Measurements from ENCODE around the gene LCK. TPM values are rescaled to one million over a fixed set of nuclear protein-coding genes. Genes with fewer than 3 reads are reported as not detected.

Gene LCK
- total and polyA plus RNA-seq, 8 donors, result 0.95 to 8.8 (median 1.7) TPM

DNA sequence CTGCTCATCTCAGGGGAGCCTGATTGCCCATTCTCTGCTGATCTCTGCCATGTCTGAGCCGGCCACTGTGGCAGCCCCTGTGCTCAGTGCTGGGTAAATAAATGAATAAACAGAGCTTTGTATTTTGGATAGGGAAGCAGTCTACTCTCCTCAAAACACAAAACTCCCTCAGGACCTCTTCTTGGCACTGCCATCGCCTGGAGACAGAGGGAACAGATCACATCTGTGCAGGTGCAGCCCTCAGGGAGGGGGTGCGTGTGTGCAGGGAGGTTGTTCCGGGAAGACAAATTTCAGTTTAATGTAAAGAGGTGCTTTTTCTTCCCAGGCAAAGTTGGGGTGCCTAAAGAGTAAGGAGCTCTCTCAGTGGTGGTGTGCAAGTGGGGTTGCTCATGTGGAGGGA is 11.7 kb upstream of the LCK start:
- no peak for ATAC-seq
- H3K36me3 ChIP-seq, result peaks cover 0 to 8% of the 10 kb centered on the region in 2 donors
- no peaks in the 10 kb centered on the region for H3K9me3 ChIP-seq
- H3K27me3 ChIP-seq, result peaks cover 0 to 22% of the 10 kb centered on the region in 2 donors
- H3K4me1 ChIP-seq, result peaks cover 13 to 24% of the 10 kb centered on the region in 2 donors
- DNase-seq, result no peak
- TF ChIP-seq, protein P1, sequence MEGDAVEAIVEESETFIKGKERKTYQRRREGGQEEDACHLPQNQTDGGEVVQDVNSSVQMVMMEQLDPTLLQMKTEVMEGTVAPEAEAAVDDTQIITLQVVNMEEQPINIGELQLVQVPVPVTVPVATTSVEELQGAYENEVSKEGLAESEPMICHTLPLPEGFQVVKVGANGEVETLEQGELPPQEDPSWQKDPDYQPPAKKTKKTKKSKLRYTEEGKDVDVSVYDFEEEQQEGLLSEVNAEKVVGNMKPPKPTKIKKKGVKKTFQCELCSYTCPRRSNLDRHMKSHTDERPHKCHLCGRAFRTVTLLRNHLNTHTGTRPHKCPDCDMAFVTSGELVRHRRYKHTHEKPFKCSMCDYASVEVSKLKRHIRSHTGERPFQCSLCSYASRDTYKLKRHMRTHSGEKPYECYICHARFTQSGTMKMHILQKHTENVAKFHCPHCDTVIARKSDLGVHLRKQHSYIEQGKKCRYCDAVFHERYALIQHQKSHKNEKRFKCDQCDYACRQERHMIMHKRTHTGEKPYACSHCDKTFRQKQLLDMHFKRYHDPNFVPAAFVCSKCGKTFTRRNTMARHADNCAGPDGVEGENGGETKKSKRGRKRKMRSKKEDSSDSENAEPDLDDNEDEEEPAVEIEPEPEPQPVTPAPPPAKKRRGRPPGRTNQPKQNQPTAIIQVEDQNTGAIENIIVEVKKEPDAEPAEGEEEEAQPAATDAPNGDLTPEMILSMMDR (IDR thresholded peaks at IDR 0.05), result no peak
- no peak overlapping the region for H3K27ac ChIP-seq
- intact Hi-C loops (cut with DNase I), result no loop called here
- H3K4me3 ChIP-seq, result no peak overlapping the region

DNA sequence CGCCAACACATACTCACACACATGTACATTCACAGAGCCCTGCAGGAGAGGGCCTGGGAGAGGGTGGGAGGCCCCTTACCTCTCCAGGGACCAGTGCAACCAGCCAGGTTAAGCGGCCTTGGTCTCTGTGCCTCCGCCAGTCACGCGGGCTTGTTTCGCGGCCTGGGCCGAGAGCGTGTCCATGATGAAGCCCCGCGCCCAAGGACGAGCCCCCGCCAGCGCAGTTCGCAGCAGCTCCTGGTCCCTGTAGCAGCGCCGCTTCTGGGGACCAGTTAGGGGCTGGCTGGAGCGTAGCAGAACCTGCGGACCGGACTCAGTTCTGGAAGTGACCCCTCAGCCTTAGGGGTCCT is 11.3 kb upstream of the LCK start:
- peak overlapping the region; percentile 59 to 67 for H3K4me3 ChIP-seq
- intact Hi-C loops (cut with DNase I), result no loop called here
- peaks cover 13 to 24% of the 10 kb centered on the region in 2 donors for H3K4me1 ChIP-seq
- TF ChIP-seq, protein P1 (IDR thresholded peaks at IDR 0.05), result no peak
- H3K27me3 ChIP-seq, result peaks cover 0 to 22% of the 10 kb centered on the region in 2 donors
- no peaks in the 10 kb centered on the region for H3K9me3 ChIP-seq
- peaks cover 0 to 4% of the 10 kb centered on the region in 2 donors for H3K36me3 ChIP-seq
- no peak for ATAC-seq
- no peak for DNase-seq
- peak overlapping the region in 1 of 2 donors; percentile 78 for H3K27ac ChIP-seq

DNA sequence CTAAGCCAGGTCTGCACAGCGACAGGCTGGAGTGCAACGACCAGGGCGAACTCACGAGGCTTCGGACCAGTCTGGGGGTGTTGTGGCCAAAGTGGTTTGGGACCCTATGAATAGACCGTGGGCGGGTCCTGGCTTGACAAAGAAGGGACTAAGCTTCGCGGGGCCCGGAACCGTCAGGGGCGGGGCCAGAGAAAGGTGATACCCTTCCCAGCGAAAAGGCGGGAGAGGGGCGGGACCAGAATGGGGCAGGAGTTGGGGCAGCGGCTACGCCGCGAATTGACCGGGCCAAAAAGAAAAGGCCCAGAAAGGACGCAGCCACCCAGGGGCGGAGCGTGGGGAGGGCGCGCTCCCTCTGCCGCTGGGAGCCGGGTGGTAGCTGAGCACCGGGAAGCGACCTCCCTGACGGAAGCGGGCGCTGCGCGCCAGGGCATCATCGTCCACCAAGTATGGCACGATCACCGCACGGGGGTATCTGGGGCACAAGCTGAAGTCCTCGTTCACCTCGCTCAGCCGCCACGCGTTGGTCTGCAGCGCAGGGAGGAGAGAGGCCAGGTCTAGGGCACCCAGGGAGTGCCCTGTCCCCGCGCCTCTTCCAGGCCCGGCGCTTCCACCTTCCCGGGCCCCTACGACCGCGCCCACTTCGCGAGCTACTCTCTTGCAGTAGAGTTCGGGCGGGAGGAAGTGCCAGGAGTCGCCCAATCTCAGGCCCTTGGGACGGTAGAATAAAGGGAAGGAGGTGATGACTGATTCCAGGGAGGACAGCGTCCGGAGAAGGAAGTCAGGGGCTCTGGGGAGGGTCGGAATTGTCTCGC is 10.7 kb upstream of the LCK start:
- H3K9me3 ChIP-seq, result no peaks in the 10 kb centered on the region
- TF ChIP-seq, protein P1 (IDR thresholded peaks at IDR 0.05), result peak in 1 of 2 donors; percentile 16
- H3K27me3 ChIP-seq, result peaks cover 0 to 22% of the 10 kb centered on the region in 2 donors
- peaks cover 13 to 24% of the 10 kb centered on the region in 2 donors for H3K4me1 ChIP-seq
- H3K36me3 ChIP-seq, result no peaks in the 10 kb centered on the region
- ATAC-seq, result peak; percentile 88
- peak overlapping the region; percentile 59 to 67 for H3K4me3 ChIP-seq
- DNase-seq, result peak; percentile 49 to 89 (median 74)
- H3K27ac ChIP-seq, result peak overlapping the region; percentile 78 to 82
- intact Hi-C loops (cut with DNase I), result no loop called here

DNA sequence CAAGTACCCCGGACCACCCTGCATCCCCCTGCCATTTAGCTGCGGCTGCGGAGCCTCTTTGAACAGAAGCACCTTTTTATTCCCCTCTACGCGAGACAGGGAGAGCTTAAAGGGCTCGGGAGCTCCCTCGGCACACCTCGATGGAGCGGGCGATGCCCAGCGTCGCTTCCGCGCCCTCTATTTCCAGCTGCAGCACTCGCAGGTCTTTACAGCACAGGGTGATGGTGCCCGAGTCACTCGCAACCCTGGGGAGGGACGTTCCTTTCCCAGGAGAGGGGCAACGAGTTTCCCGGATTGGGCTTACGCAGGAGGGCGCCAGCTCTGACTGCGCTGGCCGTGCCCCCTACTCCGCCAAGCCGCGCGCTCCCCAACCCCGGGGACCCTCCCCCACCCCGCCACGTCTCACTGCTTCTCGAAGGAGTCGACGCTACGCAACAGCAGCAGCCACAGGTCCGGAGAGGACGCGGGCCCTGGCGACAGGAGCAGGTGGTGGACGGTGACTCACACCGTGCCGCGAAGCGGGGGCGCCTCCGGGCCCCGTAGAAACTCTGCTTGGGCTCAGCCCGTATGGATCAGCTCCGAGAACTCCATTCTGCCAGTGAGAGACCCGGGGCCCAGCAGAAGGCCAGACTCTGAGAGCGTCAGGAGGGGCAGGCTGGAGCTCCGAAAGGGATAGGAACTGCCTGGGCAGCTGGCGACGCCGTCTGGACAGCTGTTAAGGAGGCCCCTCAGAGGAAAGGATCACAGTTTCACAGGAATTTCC is 9.9 kb upstream of the LCK start:
- DNase-seq (peak; percentile 57 to 86 (median 75)), ATAC-seq (peak; percentile 72)
- Histone ChIP-seq H3K36me3 (no peaks in the 10 kb centered on the region), H3K4me1 (peaks cover 13 to 32% of the 10 kb centered on the region in 2 donors), H3K9me3 (no peaks in the 10 kb centered on the region), H3K4me3 (peak overlapping the region; percentile 59 to 67), H3K27ac (peak overlapping the region; percentile 78 to 82), H3K27me3 (peaks cover 0 to 22% of the 10 kb centered on the region in 2 donors)
- intact Hi-C loops (cut with DNase I), result no loop called here
- TF ChIP-seq, protein P1 (IDR thresholded peaks at IDR 0.05), result no peak

DNA sequence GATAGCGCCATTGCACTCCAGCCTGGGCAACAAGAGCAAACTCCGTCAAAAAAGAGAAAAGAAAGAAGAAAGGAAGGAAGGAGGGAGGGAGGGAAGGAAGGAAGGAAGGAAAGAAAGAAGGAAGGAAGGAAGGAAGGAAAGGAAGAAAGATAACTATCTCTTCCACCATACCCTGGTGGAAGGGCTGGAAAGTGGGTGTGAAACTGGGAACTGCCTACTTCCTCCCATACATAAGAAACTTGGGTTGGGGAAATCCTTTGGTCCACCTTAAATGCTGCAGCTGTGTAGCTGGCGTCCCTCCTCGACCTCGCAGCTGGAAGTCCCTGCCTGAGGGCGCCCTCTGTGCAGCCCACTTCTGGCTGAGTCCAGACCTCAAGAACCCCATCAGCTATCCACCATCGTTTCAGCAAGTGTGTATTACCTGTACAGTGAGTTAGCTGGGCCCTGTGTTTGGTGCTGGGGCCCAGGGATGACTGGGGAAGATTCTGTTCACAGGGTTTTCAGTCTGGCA is 8.7 kb upstream of the LCK start:
- TF ChIP-seq, protein P1 (IDR thresholded peaks at IDR 0.05), result no peak
- intact Hi-C loops (cut with DNase I), result no loop called here
- peak in 1 of 4 donors; percentile 67 for DNase-seq

More for the DNA sequence above, 8.7 kb upstream of the LCK start:
- peaks cover 0 to 22% of the 10 kb centered on the region in 2 donors for H3K27me3 ChIP-seq
- no peaks in the 10 kb centered on the region for H3K36me3 ChIP-seq
- ATAC-seq, result no peak
- H3K4me1 ChIP-seq, result peaks cover 13 to 42% of the 10 kb centered on the region in 2 donors
- peak overlapping the region in 1 of 2 donors; percentile 11 for H3K4me3 ChIP-seq
- peak overlapping the region in 1 of 2 donors; percentile 37 for H3K27ac ChIP-seq
- H3K9me3 ChIP-seq, result no peaks in the 10 kb centered on the region

Measured in left lung (tissue), 10 donors.